ENCODE measurements around the gene SLC25A5.

DNA sequence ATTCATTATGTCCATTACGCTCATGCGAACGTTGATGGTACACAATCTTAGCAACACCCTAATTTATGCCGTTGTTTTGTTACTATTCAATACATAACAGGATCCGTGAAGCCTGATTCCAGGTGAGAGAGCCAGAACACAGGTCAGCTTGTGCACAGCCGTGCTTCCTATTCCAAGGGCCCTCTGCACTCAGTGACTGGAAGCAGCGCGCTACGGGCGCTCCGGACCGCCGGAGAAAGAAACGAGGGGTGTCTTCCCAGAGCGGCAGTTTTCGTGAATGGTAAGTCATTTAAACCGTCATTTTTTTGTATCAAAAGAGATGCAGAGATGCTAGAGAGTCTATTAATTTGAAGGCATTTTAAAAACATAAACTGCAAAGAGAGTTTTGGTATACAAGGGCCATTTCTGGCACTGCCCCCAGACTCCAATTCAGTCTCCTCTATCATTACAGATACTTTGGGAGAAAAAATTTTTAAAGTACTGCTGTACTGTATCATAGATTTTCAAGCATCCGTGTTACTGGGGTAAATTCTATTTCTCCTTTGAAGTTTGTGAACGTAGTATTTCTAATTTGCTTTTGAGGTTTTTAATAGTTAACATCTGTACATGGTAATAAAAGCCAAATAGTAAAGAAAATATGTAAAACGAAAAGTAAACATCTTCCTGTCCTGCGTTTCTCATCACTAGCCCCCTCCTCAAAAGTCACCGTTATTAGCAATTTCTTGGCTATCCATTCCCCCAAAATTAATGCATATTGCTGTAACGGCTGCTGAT is 6.6 kb downstream of the SLC25A5 start:
- TF ChIP-seq CTCF (IDR thresholded peaks at IDR 0.05; ENCODE audit: insufficient read depth, low read length, poor library complexity, severe bottlenecking) (no peak), EZH2phosphoT487 (conservative IDR thresholded peaks at IDR 0.05; ENCODE audit: low read length) (no peak)
